IPS-18c (cell line): ENCODE results near the gene SPACA5.
"Not testable (repeated sequence)": the region's sequence is repeated elsewhere in the genome, so short reads cannot be mapped to it uniquely, and the experiment has no call there.

Experiments
- H3K4me3 ChIP-seq: 2 replicates; pipeline ENCODE4 v1.7.0; 2013; ENCODE audit warnings: low read depth, mild to moderate bottlenecking, low read length, moderate library complexity; ENCODE audit not compliant: insufficient read depth
- H3K9me3 ChIP-seq: one replicate; pipeline ENCODE4 v1.6.1; 2013; ENCODE audit warnings: mild to moderate bottlenecking, low read length, moderate library complexity; ENCODE audit not compliant: control insufficient read depth, insufficient read depth

The SPACA5 gene

GRCh38 chrX:48006688-48007087 is at the start of gene SPACA5:
Gene SPACA5 (plus strand): TSS chrX:48006988. CDS start chrX:48007803, 815 bp downstream.
- H3K4me3 ChIP-seq, H3K9me3 ChIP-seq: not testable (repeated sequence)

- H3K4me3 ChIP-seq, H3K9me3 ChIP-seq: not testable (repeated sequence)
Measured at GRCh38 chrX:47958206-47958605, 48.6 kb upstream of the SPACA5 start.

GRCh38 chrX:47958761-47959342 is 47.9 kb upstream of the SPACA5 start:
- peaks cover 2% of the 10 kb centered on the region for H3K9me3 ChIP-seq

GRCh38 chrX:47960406-47960805 is 46.4 kb upstream of the SPACA5 start:
- Histone ChIP-seq H3K9me3 (peaks cover 8% of the 10 kb centered on the region), H3K4me3 (no peak overlapping the region)

More at GRCh38 chrX:47958761-47959342, 47.9 kb upstream of the SPACA5 start:
- no peak overlapping the region for H3K4me3 ChIP-seq

GRCh38 chrX:47961830-47962229 is 45.0 kb upstream of the SPACA5 start:
- not testable (repeated sequence) for H3K4me3 ChIP-seq
- peaks cover 14% of the 10 kb centered on the region for H3K9me3 ChIP-seq

- peaks cover 21% of the 10 kb centered on the region for H3K9me3 ChIP-seq
- not testable (repeated sequence) for H3K4me3 ChIP-seq
Measured at GRCh38 chrX:47965526-47965925, 41.3 kb upstream of the SPACA5 start.

GRCh38 chrX:47973235-47973634 is 33.6 kb upstream of the SPACA5 start:
- H3K9me3 ChIP-seq: peaks cover 33% of the 10 kb centered on the region

GRCh38 chrX:47976254-47977151 is 30.3 kb upstream of the SPACA5 start:
- Histone ChIP-seq H3K9me3 (peaks cover 30% of the 10 kb centered on the region), H3K4me3 (no peak overlapping the region)

More at GRCh38 chrX:47973235-47973634, 33.6 kb upstream of the SPACA5 start:
- no peak overlapping the region for H3K4me3 ChIP-seq

GRCh38 chrX:47991263-47992094 is 15.3 kb upstream of the SPACA5 start:
- Histone ChIP-seq H3K4me3 (no peak overlapping the region), H3K9me3 (peaks cover 12% of the 10 kb centered on the region)

GRCh38 chrX:47992095-47992380 is 14.8 kb upstream of the SPACA5 start:
- Histone ChIP-seq H3K9me3 (peaks cover 12% of the 10 kb centered on the region), H3K4me3 (no peak overlapping the region)

- peaks cover 13% of the 10 kb centered on the region for H3K9me3 ChIP-seq
- no peak overlapping the region for H3K4me3 ChIP-seq
Measured at GRCh38 chrX:47992669-47993068, 14.1 kb upstream of the SPACA5 start.

GRCh38 chrX:48001260-48001659 is 5.5 kb upstream of the SPACA5 start:
- Histone ChIP-seq H3K9me3 (peaks cover 4% of the 10 kb centered on the region), H3K4me3 (no peak overlapping the region)

- peaks cover 4% of the 10 kb centered on the region for H3K9me3 ChIP-seq
- no peak overlapping the region for H3K4me3 ChIP-seq
Measured at GRCh38 chrX:48002319-48002718, 4.5 kb upstream of the SPACA5 start.

- Histone ChIP-seq H3K4me3 (no peak overlapping the region), H3K9me3 (peaks cover 2% of the 10 kb centered on the region)
Measured at GRCh38 chrX:48002929-48003328, 3.9 kb upstream of the SPACA5 start.

GRCh38 chrX:48003367-48003757 is 3.4 kb upstream of the SPACA5 start:
- Histone ChIP-seq H3K4me3 (peak overlapping the region; percentile 71), H3K9me3 (peaks cover 2% of the 10 kb centered on the region)

- Histone ChIP-seq H3K4me3 (peak within 1 kb of the TSS; percentile 71), H3K9me3 (peaks cover 2% of the 10 kb centered on the region)
Measured at GRCh38 chrX:48003758-48004457, 2.9 kb upstream of the SPACA5 start, which contains the start of gene ZNF182. Gene ZNF182 (minus strand): TSS chrX:48003989. CDS start chrX:48002609, 1,380 bp downstream.

GRCh38 chrX:48009445-48009960 is 2.7 kb downstream of the SPACA5 start:
- H3K9me3 ChIP-seq, H3K4me3 ChIP-seq: not testable (repeated sequence)
